ENCODE measurements around the gene MICAL2. TPM values are rescaled to one million over a fixed set of nuclear protein-coding genes. Genes with fewer than 3 reads are reported as not detected.

Gene MICAL2
- polyA plus RNA-seq, 3 donors, result 5.7 to 7.5 (median 6.0) TPM

- no peak for DNase-seq
Observed at GRCh38 chr11:12114193-12115033, 4.0 kb downstream of the MICAL2 start.

GRCh38 chr11:12116425-12117032 is 6.1 kb downstream of the MICAL2 start:
- DNase-seq, result no peak

- DNase-seq, result no peak
Observed at GRCh38 chr11:12117200-12117599, 6.8 kb downstream of the MICAL2 start.

GRCh38 chr11:12117611-12118010 is 7.2 kb downstream of the MICAL2 start:
- DNase-seq, result no peak

- DNase-seq, result no peak
Observed at GRCh38 chr11:12118949-12119348, 8.6 kb downstream of the MICAL2 start.

GRCh38 chr11:12119502-12119901 is 9.1 kb downstream of the MICAL2 start:
- no peak for DNase-seq

- no peak for DNase-seq
Observed at GRCh38 chr11:12120031-12121008, 9.9 kb downstream of the MICAL2 start.

- no peak for DNase-seq
Observed at GRCh38 chr11:12121011-12121410, 10.6 kb downstream of the MICAL2 start.

GRCh38 chr11:12121517-12121916 is 11.1 kb downstream of the MICAL2 start:
- DNase-seq, result no peak

- no peak for DNase-seq
Observed at GRCh38 chr11:12122083-12122482, 11.7 kb downstream of the MICAL2 start.

GRCh38 chr11:12123273-12123672 is 12.9 kb downstream of the MICAL2 start:
- DNase-seq, result no peak

GRCh38 chr11:12123799-12124198 is 13.4 kb downstream of the MICAL2 start:
- DNase-seq, result no peak

- DNase-seq, result no peak
Observed at GRCh38 chr11:12124306-12124705, 13.9 kb downstream of the MICAL2 start.

GRCh38 chr11:12125609-12126149 is 15.3 kb downstream of the MICAL2 start:
- no peak for DNase-seq

GRCh38 chr11:12126344-12127019 is 16.1 kb downstream of the MICAL2 start:
- DNase-seq, result no peak

GRCh38 chr11:12127206-12127898 is 17.0 kb downstream of the MICAL2 start:
- DNase-seq, result no peak

- DNase-seq, result no peak
Observed at GRCh38 chr11:12128301-12128751, 17.9 kb downstream of the MICAL2 start.

- no peak for DNase-seq
Observed at GRCh38 chr11:12129227-12129626, 18.8 kb downstream of the MICAL2 start.

GRCh38 chr11:12130180-12130980 is 20.0 kb downstream of the MICAL2 start:
- DNase-seq, result no peak
